RWPE2 (cell line): ENCODE results near the gene TCP11.

ENCODE experiments used
- ATAC-seq: fragments of 200-7000 bp; cut with Tn5 transposase; 3 replicates; pipeline ENCODE4 v1.9.1; 2021; ENCODE audit warnings: low read depth
- DNase-seq: peaks from one replicate; pipeline ENCODE4 v3.0.0-alpha.2; 2020; ENCODE audit warnings: low spot score
- H3K27ac ChIP-seq: fragments of 450-650 bp; 2 replicates; pipeline ENCODE4 v1.5.1; 2017; ENCODE audit warnings: mild to moderate bottlenecking; ENCODE audit not compliant: poor library complexity, severe bottlenecking
- H3K27me3 ChIP-seq: fragments of 250-450 bp; sonication (Bioruptor Pico); 2 replicates; pipeline ENCODE4 v1.5.1; 2021; ENCODE audit warnings: mild to moderate bottlenecking, moderate library complexity; ENCODE audit not compliant: insufficient read depth, poor library complexity, severe bottlenecking
- H3K36me3 ChIP-seq: fragments of 250-450 bp; sonication (Bioruptor Pico); 2 replicates; pipeline ENCODE4 v1.5.1; 2020; ENCODE audit warnings: low read depth, mild to moderate bottlenecking, moderate library complexity
- H3K4me1 ChIP-seq: fragments of 250-450 bp; sonication (Bioruptor Pico); 2 replicates; pipeline ENCODE4 v1.5.1; 2021; ENCODE audit warnings: mild to moderate bottlenecking, moderate library complexity; ENCODE audit not compliant: insufficient read depth, poor library complexity, severe bottlenecking
- H3K4me3 ChIP-seq: fragments of 250-450 bp; sonication (Bioruptor Pico); 2 replicates; pipeline ENCODE4 v1.5.1; 2021; ENCODE audit warnings: mild to moderate bottlenecking, moderate library complexity; ENCODE audit not compliant: severe bottlenecking
- H3K9me3 ChIP-seq: fragments of 250-450 bp; sonication (Bioruptor Pico); 2 replicates; pipeline ENCODE4 v1.5.1; 2021; ENCODE audit warnings: mild to moderate bottlenecking, moderate library complexity; ENCODE audit not compliant: severe bottlenecking
- TF ChIP-seq, protein P1 (sequence below): fragments of 450-650 bp; IDR thresholded peaks from one replicate; pipeline ENCODE4 v1.5.1; 2017; ENCODE audit warnings: mild to moderate bottlenecking, moderate library complexity; ENCODE audit not compliant: poor library complexity, severe bottlenecking

The TCP11 gene

GRCh38 chr6:35084041-35084491, 57.1 kb downstream of the TCP11 start:
- no peak for DNase-seq
- ATAC-seq: no peak
- Histone ChIP-seq H3K9me3 (no peaks in the 10 kb centered on the region), H3K4me1 (no peaks in the 10 kb centered on the region), H3K27ac (no peak overlapping the region), H3K36me3 (peaks cover 14% of the 10 kb centered on the region; the same call in 1 of the 2 replicates), H3K4me3 (no peak overlapping the region), H3K27me3 (no peaks in the 10 kb centered on the region)
- TF ChIP-seq, protein P1, sequence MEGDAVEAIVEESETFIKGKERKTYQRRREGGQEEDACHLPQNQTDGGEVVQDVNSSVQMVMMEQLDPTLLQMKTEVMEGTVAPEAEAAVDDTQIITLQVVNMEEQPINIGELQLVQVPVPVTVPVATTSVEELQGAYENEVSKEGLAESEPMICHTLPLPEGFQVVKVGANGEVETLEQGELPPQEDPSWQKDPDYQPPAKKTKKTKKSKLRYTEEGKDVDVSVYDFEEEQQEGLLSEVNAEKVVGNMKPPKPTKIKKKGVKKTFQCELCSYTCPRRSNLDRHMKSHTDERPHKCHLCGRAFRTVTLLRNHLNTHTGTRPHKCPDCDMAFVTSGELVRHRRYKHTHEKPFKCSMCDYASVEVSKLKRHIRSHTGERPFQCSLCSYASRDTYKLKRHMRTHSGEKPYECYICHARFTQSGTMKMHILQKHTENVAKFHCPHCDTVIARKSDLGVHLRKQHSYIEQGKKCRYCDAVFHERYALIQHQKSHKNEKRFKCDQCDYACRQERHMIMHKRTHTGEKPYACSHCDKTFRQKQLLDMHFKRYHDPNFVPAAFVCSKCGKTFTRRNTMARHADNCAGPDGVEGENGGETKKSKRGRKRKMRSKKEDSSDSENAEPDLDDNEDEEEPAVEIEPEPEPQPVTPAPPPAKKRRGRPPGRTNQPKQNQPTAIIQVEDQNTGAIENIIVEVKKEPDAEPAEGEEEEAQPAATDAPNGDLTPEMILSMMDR: no peak

DNA sequence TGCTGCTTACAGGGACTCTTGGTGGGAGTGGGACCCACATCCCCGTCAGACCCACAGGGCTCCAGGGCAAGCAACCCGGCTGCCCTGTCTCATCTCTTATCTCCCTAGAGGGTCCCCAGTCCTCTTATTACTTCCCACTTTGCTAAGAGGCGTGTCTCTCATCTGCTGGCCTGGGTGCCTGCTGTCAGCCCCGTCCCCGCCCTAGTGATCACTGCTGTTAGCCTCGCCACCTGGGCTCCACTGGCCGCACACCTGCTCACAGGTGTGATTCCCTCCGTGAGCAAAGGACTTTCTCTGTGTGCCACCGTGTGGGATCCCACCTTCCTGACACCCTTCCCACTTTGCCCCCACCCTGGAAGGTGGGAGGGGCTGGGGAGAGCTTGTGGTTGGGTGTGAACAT, 57.6 kb downstream of the TCP11 start:
- Histone ChIP-seq H3K27me3 (no peaks in the 10 kb centered on the region), H3K4me3 (no peak overlapping the region), H3K36me3 (peaks cover 14% of the 10 kb centered on the region; the same call in 1 of the 2 replicates), H3K27ac (no peak overlapping the region), H3K4me1 (no peaks in the 10 kb centered on the region), H3K9me3 (no peaks in the 10 kb centered on the region)
- DNase-seq (no peak), ATAC-seq (no peak)
- TF ChIP-seq, protein P1: no peak

DNA sequence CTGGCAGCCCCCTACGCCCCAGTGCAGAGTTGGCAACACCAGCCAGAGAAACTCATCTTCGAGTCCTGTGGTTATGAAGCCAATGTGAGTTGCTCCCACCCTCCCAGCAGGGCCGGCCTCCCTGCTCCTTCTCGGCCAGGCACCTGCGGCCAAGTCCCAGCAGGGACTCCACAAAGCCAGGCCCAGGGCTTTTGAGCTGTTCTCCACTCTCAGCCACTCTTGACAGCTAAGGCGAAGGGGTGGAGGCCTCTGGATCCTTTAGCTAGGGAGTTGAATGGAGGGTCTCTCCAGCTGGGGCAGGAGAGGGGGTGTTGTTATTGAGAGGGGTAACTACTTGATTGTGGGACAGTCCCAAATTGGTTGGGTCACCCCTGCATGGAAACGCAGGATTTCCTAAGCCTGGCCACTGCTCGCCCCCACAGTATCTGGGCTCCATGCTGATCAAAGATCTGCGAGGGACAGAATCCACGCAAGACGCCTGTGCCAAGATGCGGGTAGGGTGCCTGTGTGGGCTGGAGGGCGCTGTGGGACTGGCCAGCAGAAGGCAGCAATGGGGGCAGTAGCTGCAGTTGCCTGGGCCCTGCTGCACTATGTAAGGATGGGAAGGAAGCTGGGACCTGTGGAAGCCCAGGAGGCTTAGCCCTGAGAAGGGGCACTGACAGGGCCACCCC, 58.3 kb downstream of the TCP11 start:
- peaks cover 14% of the 10 kb centered on the region; the same call in 1 of the 2 replicates for H3K36me3 ChIP-seq
- H3K27me3 ChIP-seq: no peaks in the 10 kb centered on the region
- no peaks in the 10 kb centered on the region for H3K4me1 ChIP-seq
- ATAC-seq: no peak
- no peak overlapping the region for H3K27ac ChIP-seq
- H3K9me3 ChIP-seq: no peaks in the 10 kb centered on the region
- TF ChIP-seq, protein P1: no peak
- no peak overlapping the region for H3K4me3 ChIP-seq
- DNase-seq: no peak

DNA sequence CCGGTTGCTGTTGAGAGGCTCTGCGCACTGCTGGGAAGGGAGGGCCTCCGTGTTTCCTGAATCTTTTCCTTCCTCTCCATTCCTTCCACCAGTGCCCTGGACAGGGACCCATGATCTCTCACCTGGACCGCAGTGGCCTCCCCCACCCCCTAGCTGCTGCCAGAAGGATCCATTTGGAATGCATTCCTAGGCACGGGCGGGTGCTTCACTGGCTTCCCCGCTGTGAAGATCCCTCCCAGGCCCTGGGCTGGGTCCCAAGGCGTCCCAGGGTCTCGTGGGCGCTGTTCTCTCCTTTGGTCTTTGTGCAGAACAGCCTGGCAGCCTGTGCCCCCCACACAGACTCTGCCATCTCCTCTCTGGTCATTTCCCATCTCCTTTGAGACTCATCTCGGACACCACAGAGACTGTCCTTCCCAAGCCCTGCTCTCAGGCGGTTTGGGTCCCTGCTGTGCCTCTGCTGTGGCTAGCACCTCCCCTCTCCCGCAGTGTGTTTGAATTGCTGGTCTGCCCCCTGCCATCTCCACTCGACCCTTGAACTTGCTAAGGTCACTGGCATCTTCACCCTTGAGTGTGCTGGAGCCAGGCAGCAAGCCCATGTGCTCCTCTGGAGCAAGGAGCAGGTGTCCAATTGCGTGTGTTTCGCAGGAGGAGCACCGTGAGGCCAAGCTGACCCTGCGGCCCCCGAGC, 59.0 kb downstream of the TCP11 start:
- Histone ChIP-seq H3K27me3 (no peaks in the 10 kb centered on the region), H3K27ac (no peak overlapping the region), H3K36me3 (peaks cover 14% of the 10 kb centered on the region; the same call in 1 of the 2 replicates), H3K4me3 (no peak overlapping the region), H3K4me1 (peaks cover 5% of the 10 kb centered on the region), H3K9me3 (no peaks in the 10 kb centered on the region)
- ATAC-seq: no peak
- no peak for DNase-seq
- TF ChIP-seq, protein P1: no peak
